Keratinocyte (primary cell): ENCODE data around the gene LST1. TPM values are rescaled to one million over a fixed set of nuclear protein-coding genes. Genes with fewer than 3 reads are reported as not detected.

Experiments used
- DNase-seq: peaks from one replicate; pipeline ENCODE4 v3.0.0-alpha.2; 2011; ENCODE audit warnings: low read depth, missing footprints, low spot score
- FAIRE-seq: peaks from 2 replicates; lab custom pipeline; 2011; peaks lifted over from hg19 to GRCh38; lab: Jason Lieb, UNC
- H2AFZ ChIP-seq: 2 replicates; pipeline ENCODE4 v1.6.0; 2012; ENCODE audit warnings: low read length, control low read depth, inconsistent platforms; ENCODE audit not compliant: control insufficient read depth
- H3K27ac ChIP-seq: 2 replicates; pipeline ENCODE4 v1.5.1; 2011; ENCODE audit warnings: low read length; ENCODE audit not compliant: control insufficient read depth, insufficient read depth
- H3K27me3 ChIP-seq: 3 replicates; pipeline ENCODE4 v1.6.0; 2011; ENCODE audit warnings: low read length; ENCODE audit not compliant: control insufficient read depth, insufficient read depth; ENCODE audit errors: extremely low read depth
- H3K36me3 ChIP-seq, 2 experiments: 2 replicates in 1 of 2; 3 replicates in 1 of 2; pipeline ENCODE4 v1.5.1; 2011; ENCODE audit warnings: low read length in 2 of 2, mild to moderate bottlenecking in 1 of 2; ENCODE audit not compliant: control insufficient read depth in 2 of 2, insufficient read depth in 2 of 2; ENCODE audit errors: extremely low read depth in 1 of 2
- H3K4me1 ChIP-seq: 3 replicates; pipeline ENCODE4 v1.5.1; 2011; ENCODE audit warnings: low read length; ENCODE audit not compliant: control insufficient read depth, insufficient read depth; ENCODE audit errors: extremely low read depth
- H3K4me2 ChIP-seq: 3 replicates; pipeline ENCODE4 v1.6.0; 2011; ENCODE audit warnings: low read depth, low read length; ENCODE audit not compliant: control insufficient read depth, insufficient read depth; ENCODE audit errors: extremely low read depth
- H3K4me3 ChIP-seq, 3 experiments: fragments of 200-600 bp in 1 of 3; sonication (generic) in 1 of 3; 2 replicates in 2 of 3; 3 replicates in 1 of 3; pipeline ENCODE4 v1.5.1; 2011 to 2016; ENCODE audit warnings: low read length in 3 of 3, mild to moderate bottlenecking in 3 of 3, control low read depth in 2 of 3, inconsistent platforms in 1 of 3, low read depth in 1 of 3, mixed read lengths in 1 of 3, mixed run types in 1 of 3, moderate library complexity in 1 of 3; ENCODE audit not compliant: control insufficient read depth in 2 of 3, insufficient read depth in 2 of 3; ENCODE audit errors: extremely low read depth in 1 of 3
- H3K79me2 ChIP-seq: 2 replicates; pipeline ENCODE4 v1.6.0; 2012; ENCODE audit warnings: low read length; ENCODE audit not compliant: control insufficient read depth, insufficient read depth
- H3K9ac ChIP-seq: 3 replicates; pipeline ENCODE4 v1.6.0; 2011; ENCODE audit warnings: low read length; ENCODE audit not compliant: control insufficient read depth, insufficient read depth; ENCODE audit errors: extremely low read depth
- H3K9me1 ChIP-seq: 3 replicates; pipeline ENCODE4 v1.6.0; 2011; ENCODE audit warnings: low read length; ENCODE audit not compliant: control insufficient read depth, insufficient read depth; ENCODE audit errors: extremely low read depth
- H3K9me3 ChIP-seq: 2 replicates; pipeline ENCODE4 v1.5.1; 2012; ENCODE audit warnings: low read depth, low read length; ENCODE audit not compliant: control insufficient read depth
- H4K20me1 ChIP-seq: 3 replicates; pipeline ENCODE4 v1.6.0; 2011; ENCODE audit warnings: low read length; ENCODE audit not compliant: control insufficient read depth, insufficient read depth; ENCODE audit errors: extremely low read depth
- CTCF ChIP-seq, 3 experiments: IDR thresholded peaks in 1 of 3; conservative IDR thresholded peaks in 1 of 3; optimal IDR thresholded peaks in 1 of 3; 2 replicates in 2 of 3; 3 replicates in 1 of 3; pipeline versions ENCODE3 to v1.5.1; 2011; ENCODE audit warnings: low read length in 3 of 3, mild to moderate bottlenecking in 3 of 3, moderate library complexity in 2 of 3, control low read depth in 1 of 3, inconsistent platforms in 1 of 3; ENCODE audit not compliant: insufficient read depth in 2 of 3; ENCODE audit errors: extremely low read depth in 1 of 3
- EZH2 ChIP-seq: IDR thresholded peaks from one replicate; pipeline ENCODE4 v1.6.1; 2012; ENCODE audit warnings: inconsistent platforms, mild to moderate bottlenecking, low read length, moderate library complexity
- dilution Hi-C: fragments of 300-500 bp; cut with MboI; formaldehyde crosslinking; loops from one replicate; pipeline ENCODE4 v1.7.0; 2020; ENCODE audit warnings: low sequenced_read_pairs; ENCODE audit not compliant: extremely low pct_ligation_motif_present
- polyA plus RNA-seq, 5 experiments: library from polyadenylated mRNA; depleted of rRNA in 3 of 5; stranded (reverse) in 3 of 5; stranded (forward) in 1 of 5; unstranded in 1 of 5; fragments of >200 nt; gene quantifications; 1 replicate in 1 of 5; 2 replicates in 3 of 5; 3 replicates in 1 of 5; pipeline versions ENCODE4 v1.2.1 to v1.2.3, GENCODE V29; 2011 to 2012; ENCODE audit warnings: missing spikeins in 2 of 5, low read depth in 1 of 5, low replicate concordance in 1 of 5

The LST1 gene
- polyA plus RNA-seq, 1 donor (not counting 4 experiments of a cell fraction or from before 2014, with no cell fraction given) = not detected

- no peak overlapping the region for H2AFZ ChIP-seq
- no peaks in the 10 kb centered on the region for H3K27me3 ChIP-seq
- H3K9ac ChIP-seq = no peak overlapping the region
- H3K9me3 ChIP-seq = no peaks in the 10 kb centered on the region
- no peak overlapping the region for H3K4me2 ChIP-seq
- no peak overlapping the region for H3K4me3 ChIP-seq
- DNase-seq (no peak), FAIRE-seq (no peak)
- dilution Hi-C loops = no loop called here
- peaks cover 24% of the 10 kb centered on the region for H3K4me1 ChIP-seq
- H4K20me1 ChIP-seq = peaks cover 13% of the 10 kb centered on the region
- peaks cover 7 to 23% of the 10 kb centered on the region in 2 experiments for H3K36me3 ChIP-seq
- H3K9me1 ChIP-seq = no peaks in the 10 kb centered on the region
- H3K27ac ChIP-seq = no peak overlapping the region
- H3K79me2 ChIP-seq = peaks cover 34% of the 10 kb centered on the region
- TF ChIP-seq CTCF (optimal IDR thresholded peaks at IDR 0.05 in 1 of 3, IDR thresholded peaks at IDR 0.05 in 1 of 3, conservative IDR thresholded peaks at IDR 0.05 in 1 of 3; ENCODE audit: extremely low read depth in 1 of 3, insufficient read depth in 2 of 3, low read length in 3 of 3) = no peak
- TF ChIP-seq EZH2 = no peak
These were observed 41.4 kb upstream of the LST1 start for GRCh38 chr6:31544676-31545075.

DNA sequence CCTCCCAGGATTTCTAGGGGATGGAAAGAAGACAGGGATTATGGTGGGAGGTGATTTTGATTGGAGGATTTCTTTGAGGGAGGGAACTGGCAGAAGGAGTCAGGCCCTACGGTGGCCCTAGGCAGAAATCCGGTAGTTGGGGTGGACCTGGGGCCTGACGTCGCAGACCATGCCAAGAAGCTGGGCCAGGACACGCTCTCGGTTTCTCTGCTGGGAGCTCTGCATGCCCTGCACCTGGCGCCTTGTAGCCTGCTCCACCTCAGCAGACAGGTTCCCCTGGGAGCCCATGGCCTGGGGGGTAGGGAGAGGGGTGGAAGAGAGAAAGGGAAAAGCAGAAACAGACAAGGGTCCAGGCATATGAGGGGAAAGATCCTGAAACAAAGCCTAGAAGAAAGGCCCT is 40.8 kb upstream of the LST1 start:
- dilution Hi-C loops = no loop called here
- Histone ChIP-seq H3K4me1 (peaks cover 18% of the 10 kb centered on the region), H3K27ac (no peak overlapping the region), H3K9me3 (no peaks in the 10 kb centered on the region), H3K4me3 (no peak overlapping the region), H3K9me1 (no peaks in the 10 kb centered on the region), H3K79me2 (peaks cover 29% of the 10 kb centered on the region), H3K36me3 (peaks cover 5 to 17% of the 10 kb centered on the region in 2 experiments), H3K9ac (no peak overlapping the region), H4K20me1 (peaks cover 7% of the 10 kb centered on the region), H3K4me2 (no peak overlapping the region), H2AFZ (no peak overlapping the region), H3K27me3 (no peaks in the 10 kb centered on the region)
- DNase-seq (no peak), FAIRE-seq (no peak)
- TF ChIP-seq CTCF (optimal IDR thresholded peaks at IDR 0.05 in 1 of 3, IDR thresholded peaks at IDR 0.05 in 1 of 3, conservative IDR thresholded peaks at IDR 0.05 in 1 of 3; ENCODE audit: extremely low read depth in 1 of 3, insufficient read depth in 2 of 3, low read length in 3 of 3) = no peak
- no peak for TF ChIP-seq EZH2
